ENCODE data around the gene SYDE2.

DNA sequence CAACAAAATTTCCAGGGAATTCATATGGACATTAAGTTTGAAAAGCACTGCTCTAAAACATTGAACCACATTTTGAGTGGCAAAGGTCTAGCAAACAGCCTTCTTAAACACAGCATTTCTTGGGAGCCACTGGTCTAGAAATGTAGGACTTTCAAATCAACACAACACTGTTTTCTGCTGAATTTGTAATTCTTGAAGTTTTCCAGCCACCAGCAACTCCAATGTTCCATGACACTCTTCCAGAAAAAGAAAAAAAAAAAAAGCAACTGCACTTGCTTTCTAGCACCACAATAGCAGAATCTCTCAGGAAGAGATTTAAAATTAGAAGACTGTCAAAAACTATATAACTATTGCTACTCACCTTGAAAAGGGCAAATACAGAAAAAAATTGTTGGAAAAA, 4.5 kb downstream of the SYDE2 start:
- TF ChIP-seq POLR2AphosphoS5 (IDR thresholded peaks at IDR 0.05), result no peak
- TF ChIP-seq CTCF (IDR thresholded peaks at IDR 0.05), result no peak
- no peak for TF ChIP-seq POLR2A (IDR thresholded peaks at IDR 0.05)

Data from stomach (tissue), 4 donors.